Activated CD4-positive, CD25-positive, alpha-beta regulatory T cell treated with anti-CD3 and anti-CD28 coated beads, Interleukin-2, amount 50 U/mL, for 24 hours (primary cell): Measurements from ENCODE around the gene B3GALT4.
A peak's percentile ranks its signal among the peaks of the same experiment; 100 is the strongest.
"Not testable (repeated sequence)": the region's sequence is repeated elsewhere in the genome, so short reads cannot be mapped to it uniquely, and the experiment has no call there.

Experiments
- ATAC-seq, 2 donors: fragments of 150-1000 bp; cut with Tn5 transposase; one replicate each; pipeline ENCODE4 v1.10.0; 2021; ENCODE audit warnings: mild to moderate bottlenecking in 1 of 2, moderate library complexity in 1 of 2

The B3GALT4 gene, protein sequence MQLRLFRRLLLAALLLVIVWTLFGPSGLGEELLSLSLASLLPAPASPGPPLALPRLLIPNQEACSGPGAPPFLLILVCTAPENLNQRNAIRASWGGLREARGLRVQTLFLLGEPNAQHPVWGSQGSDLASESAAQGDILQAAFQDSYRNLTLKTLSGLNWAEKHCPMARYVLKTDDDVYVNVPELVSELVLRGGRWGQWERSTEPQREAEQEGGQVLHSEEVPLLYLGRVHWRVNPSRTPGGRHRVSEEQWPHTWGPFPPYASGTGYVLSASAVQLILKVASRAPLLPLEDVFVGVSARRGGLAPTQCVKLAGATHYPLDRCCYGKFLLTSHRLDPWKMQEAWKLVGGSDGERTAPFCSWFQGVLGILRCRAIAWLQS

DNA sequence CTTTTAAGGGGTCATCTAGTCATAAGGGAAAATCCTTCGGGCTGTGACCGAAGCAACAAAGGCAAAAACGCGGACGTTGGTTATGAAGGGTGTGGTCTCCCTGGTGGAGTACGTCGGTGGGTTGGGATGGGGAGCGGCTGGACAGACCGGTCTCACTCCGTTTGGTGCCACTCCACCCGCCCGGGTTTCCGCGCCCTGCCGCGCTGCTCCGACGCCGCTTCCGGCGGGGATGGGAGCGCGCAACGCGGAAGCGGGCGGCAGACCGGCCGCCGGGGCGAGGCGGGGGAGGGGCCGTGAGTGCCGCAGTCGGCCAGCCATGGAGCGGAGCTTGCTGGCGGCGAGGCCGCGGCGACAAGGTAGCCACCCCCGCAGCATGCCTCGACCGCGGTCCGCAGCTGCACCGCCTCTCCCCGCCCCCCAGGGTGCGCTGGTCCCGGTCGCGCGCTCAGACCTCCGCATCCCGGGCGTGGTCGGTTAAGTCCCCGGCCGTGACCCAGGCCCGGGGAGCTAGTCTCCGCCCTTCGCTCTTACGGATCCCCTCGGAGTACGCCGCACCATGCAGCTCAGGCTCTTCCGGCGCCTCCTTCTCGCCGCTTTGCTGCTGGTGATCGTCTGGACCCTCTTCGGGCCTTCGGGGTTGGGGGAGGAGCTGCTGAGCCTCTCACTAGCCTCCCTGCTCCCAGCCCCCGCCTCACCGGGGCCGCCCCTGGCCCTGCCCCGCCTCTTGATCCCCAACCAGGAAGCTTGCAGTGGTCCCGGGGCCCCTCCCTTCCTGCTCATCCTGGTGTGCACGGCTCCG, at the start of gene B3GALT4:
B3GALT4 (plus strand) TSS at position 260 of the 799 bp plus-strand sequence; CDS start at position 557, 297 bp downstream.
- peak; percentile 69 to 71 for ATAC-seq

- no peak for ATAC-seq
These were observed 41.7 kb upstream of the B3GALT4 start for GRCh38 chr6:33235221-33235634.

DNA sequence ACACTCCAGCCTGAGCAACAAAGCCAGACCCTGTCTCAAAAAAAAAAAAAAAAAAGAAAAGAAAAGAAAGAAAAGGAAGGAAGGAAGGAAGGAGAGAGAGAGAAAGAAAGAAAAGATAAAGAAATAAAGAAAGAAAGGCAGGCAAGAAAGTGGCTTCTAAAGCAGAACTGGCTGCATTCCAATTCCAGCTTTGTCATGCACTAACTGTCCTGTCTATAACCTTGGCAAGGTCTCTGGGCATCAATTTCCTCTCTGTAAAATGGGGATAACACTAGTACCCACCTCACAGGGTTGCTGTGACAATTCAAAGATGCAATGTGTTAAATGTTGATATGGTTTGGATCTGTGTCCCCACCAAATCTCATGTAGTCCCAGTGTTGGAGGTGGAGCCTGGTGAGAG, 40.6 kb upstream of the B3GALT4 start:
- no peak for ATAC-seq

- ATAC-seq, result no peak
These were observed 40.1 kb upstream of the B3GALT4 start for GRCh38 chr6:33236852-33237251.

DNA sequence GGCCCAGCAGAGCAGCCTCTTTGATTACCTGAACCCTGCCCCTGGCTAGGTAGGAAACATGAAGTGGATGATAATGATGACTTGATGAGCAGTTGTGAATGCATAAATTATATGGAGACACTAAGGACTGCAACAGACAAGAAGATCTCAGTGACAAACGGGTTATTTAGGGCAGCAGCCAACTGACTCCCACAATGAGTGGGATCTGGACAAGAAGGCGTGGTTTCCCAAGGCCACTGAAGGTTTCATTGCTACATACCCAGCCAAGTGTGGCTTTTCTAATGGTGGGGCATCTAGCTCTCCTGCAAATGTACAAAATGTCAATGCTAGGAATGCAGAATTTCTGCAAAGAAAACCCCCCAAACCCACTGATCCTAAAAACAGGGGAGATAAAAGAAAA, 39.2 kb upstream of the B3GALT4 start:
- ATAC-seq, result no peak

GRCh38 chr6:33241968-33242367, 35.0 kb upstream of the B3GALT4 start:
- peak; percentile 89 to 91 for ATAC-seq

DNA sequence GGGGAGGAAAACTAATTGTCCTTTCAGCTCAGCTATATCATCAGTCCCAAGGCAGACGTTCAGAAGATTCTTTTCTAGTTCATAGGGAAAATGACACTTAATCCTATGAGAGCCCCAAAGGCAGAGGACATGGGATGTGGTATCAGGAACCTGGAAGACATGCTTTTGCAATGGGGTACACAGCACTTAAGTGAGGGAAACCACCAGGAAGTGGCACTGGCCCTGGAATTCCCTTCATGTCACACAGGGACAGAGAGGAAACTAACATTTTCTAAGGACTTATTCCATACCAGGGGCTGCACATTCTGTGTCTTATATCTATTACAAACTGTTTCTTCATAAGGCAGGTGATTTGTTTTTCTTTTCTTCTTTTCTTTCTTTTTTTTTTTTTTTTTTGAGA, 33.4 kb upstream of the B3GALT4 start:
- ATAC-seq, result no peak

- peak; percentile 32 to 45 for ATAC-seq
These were observed 28.8 kb upstream of the B3GALT4 start for GRCh38 chr6:33247977-33248642.

GRCh38 chr6:33248643-33248931, 28.3 kb upstream of the B3GALT4 start:
- peak; percentile 3 to 6 for ATAC-seq

GRCh38 chr6:33248932-33249731, 27.8 kb upstream of the B3GALT4 start:
- ATAC-seq, result peak; percentile 93 to 95

GRCh38 chr6:33249732-33250630, 26.9 kb upstream of the B3GALT4 start:
- no peak for ATAC-seq

GRCh38 chr6:33250731-33251130, 26.2 kb upstream of the B3GALT4 start:
- no peak for ATAC-seq

- no peak for ATAC-seq
These were observed 25.4 kb upstream of the B3GALT4 start for GRCh38 chr6:33251395-33252012.

GRCh38 chr6:33252759-33253158, 24.2 kb upstream of the B3GALT4 start:
- no peak for ATAC-seq

DNA sequence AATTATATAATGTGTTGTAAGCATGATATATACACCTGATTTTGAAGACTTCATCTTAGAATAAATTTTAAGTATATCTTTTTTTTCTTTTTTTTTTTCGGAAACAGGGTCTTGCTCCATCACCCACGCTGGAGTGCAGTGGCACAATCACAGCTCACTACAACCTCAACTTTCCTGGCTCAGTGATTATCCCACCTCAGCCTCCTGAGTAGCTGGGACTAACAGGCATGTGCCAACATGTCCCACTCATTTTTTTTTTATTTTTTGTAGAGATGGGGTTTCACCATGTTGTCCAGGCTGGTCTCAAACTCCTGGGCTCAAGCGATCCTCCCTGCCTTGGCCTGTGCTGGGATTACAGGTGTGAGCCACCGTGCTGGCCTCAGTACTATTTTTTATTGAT, 22.3 kb upstream of the B3GALT4 start:
- no peak for ATAC-seq

GRCh38 chr6:33259032-33259431, 17.9 kb upstream of the B3GALT4 start:
- no peak for ATAC-seq

- not testable (repeated sequence) for ATAC-seq
These were observed 14.4 kb upstream of the B3GALT4 start for GRCh38 chr6:33262490-33262889.

GRCh38 chr6:33264015-33264414, 12.9 kb upstream of the B3GALT4 start:
- no peak for ATAC-seq

GRCh38 chr6:33271117-33271467, 5.8 kb upstream of the B3GALT4 start:
- ATAC-seq, result peak in 1 of 2 donors; percentile 18

GRCh38 chr6:33271468-33272274, 5.3 kb upstream of the B3GALT4 start, which contains the start of the genes RPS18 and VPS52:
TSS of gene RPS18 (plus strand) at chr6:33272075. CDS start at chr6:33272120, 45 bp downstream.
TSS of gene VPS52 (minus strand) at chr6:33271876. CDS start at chr6:33271675, 201 bp downstream.
- ATAC-seq, result peak; percentile 89 to 92
